Measurements from ENCODE around the gene PROP1.
"Not testable (repeated sequence)": the region's sequence is repeated elsewhere in the genome, so short reads cannot be mapped to it uniquely, and the experiment has no call there.

- TF ChIP-seq CTCF (IDR thresholded peaks at IDR 0.05; ENCODE audit: poor library complexity, severe bottlenecking); REST (IDR thresholded peaks at IDR 0.05; ENCODE audit: borderline replicate concordance); MXI1 (conservative IDR thresholded peaks at IDR 0.05; ENCODE audit: poor library complexity, severe bottlenecking): not testable (repeated sequence)
Observed at GRCh38 chr5:178006181-178006535, 10.1 kb upstream of the PROP1 start.

Data from neural cell (in vitro differentiated cells).